T-cell (primary cell): ENCODE measurements around the gene TMEM45A. TPM values are rescaled to one million over a fixed set of nuclear protein-coding genes. Genes with fewer than 3 reads are reported as not detected.
"Not testable (repeated sequence)": the region's sequence is repeated elsewhere in the genome, so short reads cannot be mapped to it uniquely, and the experiment has no call there.

Experiments used
- ATAC-seq, 4 experiments: fragments of 200-7000 bp in 3 of 4; fragments of 150-1000 bp in 1 of 4; cut with Tn5 transposase; replicated peaks in 1 of 4; 1 replicate in 3 of 4; 2 replicates in 1 of 4; pipeline ENCODE4 v1.10.0; 2021; ENCODE audit warnings: moderate library complexity in 3 of 4, mild to moderate bottlenecking in 2 of 4, moderate number of reproducible peaks in 1 of 4
- CTCF ChIA-PET, 2 donors: fragments of 300-600 bp; sonication (Branson Sonifier 250); formaldehyde crosslinking; loops; one replicate each; lab custom pipeline; 2022; ENCODE audit warnings: antibody characterized with exemption in 2 of 2; lab: Charles Lee
- POLR2A ChIA-PET, 2 donors: fragments of 300-600 bp; sonication (Branson Sonifier 250); formaldehyde crosslinking; loops; one replicate each; lab custom pipeline; 2022; ENCODE audit warnings: antibody characterized with exemption in 2 of 2; lab: Charles Lee
- DNase-seq, 35 experiments: peaks; one replicate each; pipeline versions ENCODE4 v3.0.0 to v3.0.0-alpha.2; 2013 to 2023
- H3K27ac ChIP-seq: one replicate; pipeline ENCODE4 v1.5.1; 2013; ENCODE audit warnings: low read length
- H3K27me3 ChIP-seq, 2 experiments: replicated peaks in 1 of 2; 1 replicate in 1 of 2; 2 replicates in 1 of 2; pipeline versions ENCODE4 v1.6.1 to v1.7.0; 2013; ENCODE audit warnings: low read length in 1 of 2, mixed read lengths in 1 of 2; ENCODE audit not compliant: control insufficient read depth in 2 of 2, insufficient read depth in 2 of 2; ENCODE audit errors: extremely low read depth in 1 of 2
- H3K36me3 ChIP-seq, 2 donors: 1 replicate in 1 of 2; 2 replicates in 1 of 2; pipeline versions ENCODE4 v1.6.1 to v1.7.0; 2013; ENCODE audit warnings: low read length in 1 of 2; ENCODE audit not compliant: control insufficient read depth in 2 of 2, insufficient read depth in 1 of 2; ENCODE audit errors: extremely low read depth in 1 of 2
- H3K4me1 ChIP-seq, 2 experiments: 1 replicate in 1 of 2; 2 replicates in 1 of 2; pipeline versions ENCODE4 v1.6.1 to v1.7.0; 2013; ENCODE audit warnings: low read length in 2 of 2, mixed read lengths in 1 of 2; ENCODE audit not compliant: insufficient read depth in 2 of 2, control insufficient read depth in 1 of 2; ENCODE audit errors: extremely low read depth in 1 of 2
- H3K4me3 ChIP-seq, 2 donors: 1 replicate in 1 of 2; 2 replicates in 1 of 2; pipeline versions ENCODE4 v1.5.1 to v1.7.0; 2013; ENCODE audit warnings: mild to moderate bottlenecking in 2 of 2, low read length in 1 of 2, moderate library complexity in 1 of 2; ENCODE audit not compliant: control insufficient read depth in 1 of 2; ENCODE audit errors: extremely low read depth in 1 of 2
- H3K9me3 ChIP-seq: 2 replicates; pipeline ENCODE4 v1.7.0; 2013
- H3K27ac Mint-ChIP-seq, 2 donors: one replicate each; pipeline ENCODE4 v1.8.0; 2020 to 2021; ENCODE audit warnings: mild to moderate bottlenecking in 2 of 2, mixed read lengths in 2 of 2
- H3K27me3 Mint-ChIP-seq, 2 donors: one replicate each; pipeline ENCODE4 v1.8.0; 2021 to 2022; ENCODE audit warnings: mixed read lengths in 2 of 2
- H3K36me3 Mint-ChIP-seq: one replicate; pipeline ENCODE4 v1.8.0; 2021; ENCODE audit warnings: mixed read lengths
- H3K4me1 Mint-ChIP-seq, 3 donors: one replicate each; pipeline ENCODE4 v1.8.0; 2020 to 2022; ENCODE audit warnings: mixed read lengths in 3 of 3, mild to moderate bottlenecking in 1 of 3
- H3K4me3 Mint-ChIP-seq, 3 donors: one replicate each; pipeline ENCODE4 v1.8.0; 2020 to 2022; ENCODE audit warnings: mild to moderate bottlenecking in 3 of 3, mixed read lengths in 3 of 3, moderate library complexity in 3 of 3
- H3K9me3 Mint-ChIP-seq, 3 donors: one replicate each; pipeline ENCODE4 v1.8.0; 2020 to 2022; ENCODE audit warnings: mixed read lengths in 3 of 3
- WGBS: methylation state at CpG from one replicate; pipeline ENCODE4 v1.1.5; 2013; ENCODE audit warnings: missing lambda C conversion rate; ENCODE audit not compliant: insufficient coverage; 5-methylcytosine and 5-hydroxymethylcytosine counted together
- total RNA-seq, 35 experiments: library from RNA in 6 of 35; stranded (reverse) in 6 of 35; fragments of 120-200 nt in 1 of 35; gene quantifications; one replicate each; pipeline versions ENCODE4 v1.2.1 to v1.2.4 and lab custom pipeline; 2013 to 2026

Gene TMEM45A
- total RNA-seq, 5 donors from 2014 or later (not counting 1 experiment from before 2014, with no cell fraction given) = 0.15 to 0.36 (median 0.18) TPM; not detected in 1

DNA sequence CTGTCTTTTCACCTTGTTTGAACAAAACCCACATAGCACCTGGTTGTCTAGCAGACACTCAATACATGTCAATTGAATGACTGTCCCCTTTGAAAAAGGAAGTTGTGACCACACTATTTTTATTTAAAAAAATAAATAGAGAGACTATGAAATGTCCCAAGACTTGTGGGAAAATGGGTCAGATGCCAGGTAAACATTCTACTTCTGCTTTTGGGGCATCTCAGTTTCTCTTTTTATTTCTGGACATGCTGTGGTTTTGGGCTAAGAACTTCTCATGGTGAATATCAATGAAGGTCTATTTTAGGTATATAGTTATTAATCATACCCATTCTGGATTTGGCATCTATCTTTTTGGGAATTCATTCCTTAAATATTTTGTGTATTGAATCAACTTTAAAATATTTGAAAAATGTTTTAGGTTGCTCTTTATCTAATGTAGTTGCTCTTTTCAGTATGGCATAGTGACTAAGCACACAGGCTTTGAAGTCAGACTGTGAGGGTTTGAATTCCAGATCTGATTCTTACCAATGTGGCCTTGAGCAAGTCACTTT lies 4.4 kb downstream of the TMEM45A start:
- Mint-ChIP-seq H3K9me3 (no peaks in the 10 kb centered on the region), H3K4me1 (peaks cover 10 to 13% (median 10%) of the 10 kb centered on the region in 3 donors), H3K4me3 (no peak overlapping the region), H3K27ac (no peak overlapping the region), H3K36me3 (no peaks in the 10 kb centered on the region), H3K27me3 (peaks cover 23 to 35% of the 10 kb centered on the region in 2 donors)
- H3K27ac ChIP-seq = no peak overlapping the region
- ChIA-PET POLR2A (interaction anchor here in 1 of 2 donors (0.7 kb wide), 1 partner anchor 220 kb away, joined by 3 read pairs; no protein-coding TSS in a partner anchor), CTCF (interaction anchor here in 1 of 2 donors (0.5 kb wide), 1 partner anchor 34 kb away, joined by 4 read pairs; no protein-coding TSS in a partner anchor)
- DNase-seq (no peak), ATAC-seq (no peak)
- no peak overlapping the region for H3K4me3 ChIP-seq
- peaks cover 0 to 9% of the 10 kb centered on the region in 2 experiments for H3K27me3 ChIP-seq
- H3K9me3 ChIP-seq = no peaks in the 10 kb centered on the region
- peaks cover 5 to 11% of the 10 kb centered on the region in 2 experiments for H3K4me1 ChIP-seq
- no peaks in the 10 kb centered on the region for H3K36me3 ChIP-seq

DNA sequence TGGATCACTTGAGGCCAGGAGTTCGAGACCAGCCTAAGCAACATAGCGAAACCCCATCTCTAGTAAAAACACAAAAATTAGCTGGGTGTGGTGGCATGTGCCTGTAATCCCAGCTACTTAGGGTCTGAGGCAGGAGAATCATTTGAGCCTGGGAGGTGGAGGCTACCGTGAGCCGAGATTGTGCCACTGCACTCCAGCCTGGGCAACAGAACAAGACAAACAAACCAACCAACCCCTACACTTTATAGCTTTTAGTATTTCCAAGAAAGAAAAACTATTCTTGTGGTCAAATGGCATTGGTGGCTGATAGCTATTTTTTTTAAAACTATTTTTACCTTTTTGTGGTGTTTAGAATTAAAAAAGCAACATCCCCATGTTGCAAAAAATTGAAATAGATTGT lies 7.2 kb downstream of the TMEM45A start:
- ATAC-seq (no peak), DNase-seq (no peak)
- no peaks in the 10 kb centered on the region for H3K4me1 ChIP-seq
- Mint-ChIP-seq H3K4me1 (no peaks in the 10 kb centered on the region), H3K36me3 (no peaks in the 10 kb centered on the region), H3K9me3 (no peaks in the 10 kb centered on the region), H3K27me3 (peaks cover 31 to 38% of the 10 kb centered on the region in 2 donors), H3K4me3 (no peak overlapping the region), H3K27ac (no peak overlapping the region)
- H3K36me3 ChIP-seq = no peaks in the 10 kb centered on the region
- H3K27me3 ChIP-seq = no peaks in the 10 kb centered on the region
- H3K27ac ChIP-seq = no peak overlapping the region
- H3K4me3 ChIP-seq = no peak overlapping the region
- POLR2A ChIA-PET = no interaction called here
- no CpG with 5 or more reads among the region's 4 CpGs for WGBS
- H3K9me3 ChIP-seq = no peaks in the 10 kb centered on the region
- CTCF ChIA-PET = no interaction called here

DNA sequence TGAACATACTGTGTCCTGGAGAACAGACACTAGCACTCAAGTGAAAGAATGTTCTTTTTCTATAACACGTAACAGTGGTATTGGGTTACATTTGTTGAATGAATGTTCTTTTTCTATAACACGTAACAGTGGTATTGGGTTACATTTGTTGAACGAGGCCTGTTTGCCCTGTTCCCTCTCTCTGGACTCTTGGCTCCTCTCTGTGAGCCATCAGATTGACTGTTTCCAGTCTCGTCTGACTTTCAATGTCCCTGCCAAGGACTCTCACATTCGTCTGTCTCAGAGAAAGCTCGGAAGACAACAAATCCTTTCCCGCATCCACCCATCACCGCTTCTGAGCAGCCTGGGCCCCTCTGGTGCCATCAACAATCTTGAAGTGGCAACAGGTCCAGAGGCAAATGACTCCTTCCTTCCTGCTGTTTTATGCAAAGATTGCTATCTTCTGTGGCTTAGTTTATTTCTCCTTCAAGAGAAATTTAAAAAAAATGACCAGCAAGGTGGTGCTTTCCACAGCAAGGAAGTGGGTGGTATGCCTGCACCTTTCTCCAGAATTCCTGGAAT lies 8.0 kb downstream of the TMEM45A start:
- H3K36me3 ChIP-seq = no peaks in the 10 kb centered on the region
- CTCF ChIA-PET = no interaction called here

DNA sequence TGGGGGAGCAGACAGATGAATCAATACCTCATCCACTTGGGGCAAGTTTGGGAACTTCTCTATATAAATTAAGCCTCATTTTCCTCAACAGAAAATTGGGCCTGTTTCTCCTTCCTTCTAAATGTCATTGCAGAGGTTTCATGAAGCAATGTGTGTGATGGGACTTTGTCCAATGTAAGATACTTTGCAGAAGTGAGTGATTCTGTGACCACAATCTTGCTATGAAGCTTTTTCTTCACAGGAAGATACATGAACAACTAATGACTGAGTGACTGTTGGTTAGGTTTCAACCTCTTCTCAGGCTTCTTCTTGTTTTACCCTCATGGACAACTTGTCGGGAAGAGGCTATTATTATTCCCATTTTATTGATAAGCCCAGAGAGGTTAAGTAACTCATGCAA lies 11.0 kb downstream of the TMEM45A start:
- Histone ChIP-seq H3K4me3 (no peak overlapping the region), H3K36me3 (no peaks in the 10 kb centered on the region), H3K9me3 (no peaks in the 10 kb centered on the region), H3K27me3 (peaks cover 0 to 8% of the 10 kb centered on the region in 2 experiments), H3K27ac (no peak overlapping the region), H3K4me1 (no peaks in the 10 kb centered on the region)
- ChIA-PET POLR2A (no interaction called here), CTCF (interaction anchor here in 1 of 2 donors (0.7 kb wide), 1 partner anchor 67 kb away, joined by 5 read pairs; no protein-coding TSS in a partner anchor)
- H3K9me3 Mint-ChIP-seq = no peaks in the 10 kb centered on the region
- H3K27me3 Mint-ChIP-seq = peaks cover 46 to 50% of the 10 kb centered on the region in 2 donors
- WGBS = no CpG with 5 or more reads among the region's 1 CpG
- peaks cover 4% of the 10 kb centered on the region for H3K36me3 Mint-ChIP-seq
- no peak overlapping the region for H3K27ac Mint-ChIP-seq
- H3K4me3 Mint-ChIP-seq = no peak overlapping the region
- no peak for ATAC-seq
- DNase-seq = no peak
- no peaks in the 10 kb centered on the region for H3K4me1 Mint-ChIP-seq

More for the DNA sequence above, 8.0 kb downstream of the TMEM45A start:
- Histone ChIP-seq H3K4me1 (no peaks in the 10 kb centered on the region), H3K27ac (no peak overlapping the region), H3K27me3 (no peaks in the 10 kb centered on the region), H3K9me3 (no peaks in the 10 kb centered on the region), H3K4me3 (no peak overlapping the region)
- ATAC-seq = no peak
- peaks cover 30 to 38% of the 10 kb centered on the region in 2 donors for H3K27me3 Mint-ChIP-seq
- no peak overlapping the region for H3K4me3 Mint-ChIP-seq
- no peaks in the 10 kb centered on the region for H3K4me1 Mint-ChIP-seq
- H3K36me3 Mint-ChIP-seq = no peaks in the 10 kb centered on the region
- POLR2A ChIA-PET = no interaction called here
- H3K9me3 Mint-ChIP-seq = no peaks in the 10 kb centered on the region
- no peak overlapping the region for H3K27ac Mint-ChIP-seq
- DNase-seq = no peak
- WGBS = 76% methylated on average over 7 of the region's 8 CpGs

DNA sequence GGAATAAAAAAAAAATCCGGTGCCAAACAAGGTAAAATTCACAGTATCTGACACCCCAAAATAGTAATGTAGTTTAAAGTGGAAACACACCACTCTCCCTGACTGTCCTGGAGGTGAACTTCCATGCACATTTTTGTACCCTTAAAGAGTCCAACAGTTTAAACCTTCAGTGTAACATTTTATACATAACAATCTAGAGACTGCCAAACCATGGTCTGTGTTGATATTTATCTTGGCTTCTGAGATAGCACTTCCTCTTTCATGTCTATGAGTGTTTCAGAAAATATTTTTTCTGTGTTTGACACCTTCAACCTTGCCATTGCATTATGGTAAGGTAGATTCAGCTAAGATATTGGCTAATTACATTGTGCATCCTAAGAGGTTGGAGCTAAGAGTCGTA lies 13.9 kb downstream of the TMEM45A start:
- Histone ChIP-seq H3K9me3 (no peaks in the 10 kb centered on the region), H3K4me3 (no peak overlapping the region), H3K36me3 (no peaks in the 10 kb centered on the region), H3K4me1 (no peaks in the 10 kb centered on the region), H3K27me3 (peaks cover 0 to 8% of the 10 kb centered on the region in 2 experiments), H3K27ac (no peak overlapping the region)
- H3K36me3 Mint-ChIP-seq = peaks cover 4% of the 10 kb centered on the region
- peaks cover 52 to 58% of the 10 kb centered on the region in 2 donors for H3K27me3 Mint-ChIP-seq
- H3K4me3 Mint-ChIP-seq = no peak overlapping the region
- CTCF ChIA-PET = no interaction called here
- H3K27ac Mint-ChIP-seq = no peak overlapping the region
- POLR2A ChIA-PET = no interaction called here
- no peaks in the 10 kb centered on the region for H3K9me3 Mint-ChIP-seq
- 100% methylated on average over 1 of the region's 2 CpGs for WGBS
- DNase-seq (no peak), ATAC-seq (no peak)
- no peaks in the 10 kb centered on the region for H3K4me1 Mint-ChIP-seq

DNA sequence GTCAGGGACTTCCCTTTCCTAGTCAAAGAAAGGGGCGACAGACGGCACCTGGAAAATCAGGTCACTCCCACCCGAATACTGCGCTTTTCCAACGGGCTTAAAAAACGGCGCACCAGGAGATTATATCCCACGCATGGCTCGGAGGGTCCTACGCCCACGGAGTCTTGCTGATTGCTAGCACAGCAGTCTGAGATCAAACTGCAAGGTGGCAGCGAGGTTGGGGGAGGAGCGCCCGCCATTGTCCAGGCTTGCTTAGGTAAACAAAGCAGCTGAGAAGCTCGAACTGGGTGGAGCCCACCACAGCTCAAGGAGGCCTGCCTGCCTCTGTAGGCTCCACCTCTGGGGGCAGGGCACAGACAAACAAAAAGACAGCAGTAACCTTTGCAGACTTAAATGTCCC lies 17.4 kb downstream of the TMEM45A start:
- H3K27me3 ChIP-seq, DNase-seq, H3K4me3 ChIP-seq, H3K27ac Mint-ChIP-seq, H3K4me1 Mint-ChIP-seq, ATAC-seq, POLR2A ChIA-PET, H3K27ac ChIP-seq, H3K9me3 ChIP-seq, CTCF ChIA-PET, H3K36me3 Mint-ChIP-seq, H3K4me3 Mint-ChIP-seq, H3K9me3 Mint-ChIP-seq, H3K36me3 ChIP-seq, H3K4me1 ChIP-seq: not testable (repeated sequence)
- no CpG with 5 or more reads among the region's 15 CpGs for WGBS
- H3K27me3 Mint-ChIP-seq = peaks cover 42% of the 10 kb centered on the region in 2 donors
